Epithelial cell of proximal tubule (primary cell): ENCODE results near the gene PLD5. TPM values are rescaled to one million over a fixed set of nuclear protein-coding genes. Genes with fewer than 3 reads are reported as not detected.
"Not testable (repeated sequence)": the region's sequence is repeated elsewhere in the genome, so short reads cannot be mapped to it uniquely, and the experiment has no call there.

ENCODE experiments used
- DNase-seq: peaks from one replicate; pipeline ENCODE4 v3.0.0-alpha.2; 2011; ENCODE audit warnings: low read depth
- H3K4me3 ChIP-seq: 2 replicates; pipeline ENCODE4 v1.5.1; 2011; ENCODE audit warnings: low read depth, mild to moderate bottlenecking, low read length
- total RNA-seq: library from RNA; depleted of rRNA; stranded (reverse); fragments of >200 nt; gene quantifications from 2 replicates; pipeline ENCODE4 v1.2.3, GENCODE V29; 2015
- TF ChIP-seq, protein P1 (sequence below): conservative IDR thresholded peaks from 2 replicates; pipeline ENCODE4 v1.5.1; 2012; ENCODE audit warnings: low read depth, mild to moderate bottlenecking, low read length

The PLD5 gene
- total RNA-seq, 1 donor from 2014 or later, result 3.7 TPM

DNA sequence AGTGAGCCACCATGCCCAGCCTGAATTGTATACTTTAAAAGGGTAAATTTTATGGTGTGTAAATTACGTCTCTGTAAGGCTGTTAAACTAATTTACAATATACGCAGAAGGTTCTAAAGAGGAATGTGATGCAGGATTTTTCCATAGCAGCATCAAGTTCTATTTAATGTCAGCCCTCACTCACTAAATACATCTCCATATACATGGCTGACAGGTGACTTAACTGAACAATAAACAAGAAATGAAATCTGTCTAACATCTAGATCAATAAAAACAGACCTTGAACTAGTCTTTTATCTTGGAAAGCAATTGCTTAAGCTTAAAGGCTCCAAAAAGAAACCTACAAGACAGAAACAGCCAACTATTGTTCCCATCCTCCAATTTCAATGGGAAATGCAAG lies 404.1 kb downstream of the PLD5 start:
- TF ChIP-seq, protein P1, sequence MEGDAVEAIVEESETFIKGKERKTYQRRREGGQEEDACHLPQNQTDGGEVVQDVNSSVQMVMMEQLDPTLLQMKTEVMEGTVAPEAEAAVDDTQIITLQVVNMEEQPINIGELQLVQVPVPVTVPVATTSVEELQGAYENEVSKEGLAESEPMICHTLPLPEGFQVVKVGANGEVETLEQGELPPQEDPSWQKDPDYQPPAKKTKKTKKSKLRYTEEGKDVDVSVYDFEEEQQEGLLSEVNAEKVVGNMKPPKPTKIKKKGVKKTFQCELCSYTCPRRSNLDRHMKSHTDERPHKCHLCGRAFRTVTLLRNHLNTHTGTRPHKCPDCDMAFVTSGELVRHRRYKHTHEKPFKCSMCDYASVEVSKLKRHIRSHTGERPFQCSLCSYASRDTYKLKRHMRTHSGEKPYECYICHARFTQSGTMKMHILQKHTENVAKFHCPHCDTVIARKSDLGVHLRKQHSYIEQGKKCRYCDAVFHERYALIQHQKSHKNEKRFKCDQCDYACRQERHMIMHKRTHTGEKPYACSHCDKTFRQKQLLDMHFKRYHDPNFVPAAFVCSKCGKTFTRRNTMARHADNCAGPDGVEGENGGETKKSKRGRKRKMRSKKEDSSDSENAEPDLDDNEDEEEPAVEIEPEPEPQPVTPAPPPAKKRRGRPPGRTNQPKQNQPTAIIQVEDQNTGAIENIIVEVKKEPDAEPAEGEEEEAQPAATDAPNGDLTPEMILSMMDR, result no peak
- DNase-seq, result no peak
- H3K4me3 ChIP-seq, result no peak overlapping the region

DNA sequence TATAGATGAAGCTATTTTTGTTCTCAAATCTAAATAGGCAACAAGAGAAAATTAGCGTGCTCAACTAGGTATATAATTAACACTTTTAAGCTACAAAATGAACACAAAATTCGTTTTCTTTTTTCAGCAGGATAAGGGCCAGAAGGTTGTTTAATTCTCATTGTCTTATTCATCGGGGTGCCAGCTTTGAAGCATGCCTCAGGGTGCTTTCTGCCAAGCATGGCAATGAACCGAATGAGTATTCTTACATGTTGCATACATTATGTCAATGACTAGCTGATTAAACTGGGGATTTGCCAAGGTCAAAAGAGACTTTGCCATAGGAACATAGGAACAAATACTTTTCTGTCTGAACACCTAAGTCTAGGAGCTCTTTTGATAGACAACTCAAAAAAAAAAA lies 423.6 kb downstream of the PLD5 start:
- H3K4me3 ChIP-seq, result no peak overlapping the region
- TF ChIP-seq, protein P1, result no peak
- no peak for DNase-seq

DNA sequence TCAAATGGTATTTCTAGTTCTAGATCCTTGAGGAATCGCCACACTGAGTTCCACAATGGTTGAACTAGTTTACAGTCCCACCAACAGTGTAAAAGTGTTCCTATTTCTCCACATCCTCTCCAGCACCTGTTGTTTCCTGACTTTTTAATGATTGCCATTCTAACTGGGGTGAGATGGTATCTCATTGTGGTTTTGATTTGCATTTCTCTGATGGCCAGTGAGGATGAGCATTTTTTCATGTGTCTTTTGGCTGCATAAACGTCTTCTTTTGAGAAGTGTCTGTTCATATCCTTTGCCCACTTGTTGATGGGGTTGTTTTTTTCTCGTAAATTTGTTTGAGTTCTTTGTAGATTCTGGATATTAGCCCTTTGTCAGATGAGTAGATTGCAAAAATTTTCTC lies 427.2 kb downstream of the PLD5 start:
- H3K4me3 ChIP-seq, DNase-seq: not testable (repeated sequence)

DNA sequence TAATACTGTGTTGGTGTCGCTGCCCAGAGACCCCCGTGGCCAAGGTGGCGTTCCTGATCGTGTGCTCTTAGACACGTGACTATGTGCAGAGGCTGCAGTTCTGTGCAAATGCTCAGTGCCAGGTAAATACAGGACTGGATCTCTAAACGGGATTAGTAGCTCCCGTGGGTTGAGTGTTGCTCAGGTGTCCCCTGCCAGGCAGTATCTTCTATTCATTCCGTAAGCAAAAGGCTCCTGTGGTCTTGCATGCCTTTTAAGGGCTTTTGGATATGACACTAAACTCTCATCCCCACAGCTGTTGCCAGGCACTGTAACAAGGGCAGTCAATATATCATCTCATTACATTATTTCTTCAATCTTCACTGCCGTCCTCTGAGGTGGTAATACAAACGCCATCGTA lies 431.4 kb downstream of the PLD5 start:
- TF ChIP-seq, protein P1, result no peak
- H3K4me3 ChIP-seq, result no peak overlapping the region
- no peak for DNase-seq

DNA sequence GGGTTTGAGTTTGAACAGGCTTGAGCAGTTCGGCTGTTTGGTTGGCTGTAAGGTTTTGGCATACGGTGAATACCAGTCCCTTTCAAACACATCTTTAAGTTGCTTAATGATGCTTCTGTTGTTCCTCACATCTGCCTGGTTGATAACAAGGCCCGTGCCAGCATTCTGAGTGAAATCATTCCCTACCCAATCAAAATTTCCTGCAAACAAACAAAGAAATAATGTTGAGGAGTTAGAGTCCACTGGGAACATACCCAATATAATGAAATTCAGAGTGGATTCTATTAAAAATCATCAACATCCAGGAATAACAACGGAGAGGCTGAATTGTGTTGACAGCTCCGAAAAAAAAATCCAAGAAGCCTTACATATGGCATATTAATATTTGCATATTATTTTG lies 434.6 kb downstream of the PLD5 start:
- TF ChIP-seq, protein P1, result no peak
- H3K4me3 ChIP-seq, result no peak overlapping the region
- no peak for DNase-seq

DNA sequence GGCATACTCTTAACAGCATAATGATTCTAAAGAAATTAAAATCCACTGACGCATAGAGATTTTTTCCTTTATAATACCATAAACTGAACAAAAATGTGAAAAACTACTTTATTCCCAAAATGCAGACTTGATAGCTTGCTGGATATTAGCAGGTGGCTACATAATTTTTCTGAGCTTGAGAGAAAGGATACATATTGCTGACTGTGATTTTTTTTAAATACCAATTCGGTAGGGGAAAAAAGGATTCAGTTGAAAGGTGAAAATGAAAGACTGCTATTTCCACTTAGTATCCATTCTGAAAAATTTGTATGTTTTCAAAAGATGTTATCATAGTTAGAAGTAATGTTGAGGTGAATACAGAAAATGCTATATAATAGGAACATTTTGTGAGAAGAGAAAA lies 435.6 kb downstream of the PLD5 start:
- no peak for DNase-seq
- H3K4me3 ChIP-seq, result no peak overlapping the region
- TF ChIP-seq, protein P1, result no peak

DNA sequence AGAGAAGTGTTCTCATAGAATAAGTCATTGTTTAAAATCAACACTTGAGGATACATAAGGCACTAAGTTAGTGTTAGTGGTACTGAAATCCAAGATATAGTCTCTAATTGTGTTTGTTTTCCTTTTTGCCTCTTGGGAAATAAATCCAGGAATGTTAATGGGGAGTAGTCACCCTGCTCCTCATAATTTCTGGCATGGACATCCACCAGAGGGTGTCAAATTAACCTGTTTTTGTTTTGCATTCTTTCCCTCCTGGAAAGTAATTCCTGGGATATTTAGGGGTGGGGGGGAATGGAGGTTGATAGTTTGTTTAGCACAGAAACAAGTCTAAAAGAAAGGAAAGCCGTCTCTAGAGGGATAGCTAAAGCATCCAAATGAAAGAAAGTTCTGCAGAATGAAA lies 437.8 kb downstream of the PLD5 start:
- no peak overlapping the region for H3K4me3 ChIP-seq
- TF ChIP-seq, protein P1, result no peak
- DNase-seq, result no peak

DNA sequence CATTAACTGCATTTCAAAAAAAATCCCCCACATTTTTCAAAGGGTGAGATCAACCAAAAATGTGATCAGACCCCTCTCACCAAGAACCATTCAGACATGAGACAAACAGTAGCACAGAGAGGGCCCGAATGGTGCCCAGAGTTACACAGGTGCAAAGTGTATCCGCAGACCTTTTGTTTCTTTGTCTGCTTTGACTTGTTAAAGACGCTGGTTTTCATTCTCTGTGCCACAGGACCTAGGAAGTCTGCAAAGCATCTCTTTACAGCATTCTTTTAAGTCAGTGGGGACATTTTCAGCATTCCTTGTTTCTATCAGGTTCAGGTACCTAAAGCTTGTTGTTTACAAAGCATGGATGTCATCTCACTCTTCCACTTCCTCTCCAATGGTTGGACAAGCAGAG lies 438.4 kb downstream of the PLD5 start:
- TF ChIP-seq, protein P1, result no peak
- no peak for DNase-seq
- no peak overlapping the region for H3K4me3 ChIP-seq
